ENCODE results near the gene PTPRK. TPM values are rescaled to one million over a fixed set of nuclear protein-coding genes. Genes with fewer than 3 reads are reported as not detected.

PTPRK gene
- total and polyA plus RNA-seq, 2 of the 13 experiments (the other 11 are each of a cell fraction or from before 2014, with no cell fraction given), result 43.6 to 98.3 TPM

GRCh38 chr6:128515550-128516513, 4.6 kb downstream of the PTPRK start:
- Histone ChIP-seq H3K27ac (ENCODE audit: extremely low read length, insufficient read depth, low read length) (peak overlapping the region; percentile 16), H3K4me2 (ENCODE audit: low read depth, low read length) (peak overlapping the region; percentile 88)
- in situ Hi-C loops (cut with HindIII; ENCODE audit: extremely low pct_ligation_motif_present, low pct_unique_long_range_greater_than_20kb), result no loop called here

More at GRCh38 chr6:128515550-128516513, 4.6 kb downstream of the PTPRK start:
- no peaks in the 10 kb centered on the region for H3K9me3 ChIP-seq (ENCODE audit: low read length)
- DNase-seq (ENCODE audit: low spot score), result no peak
- H3K9ac ChIP-seq (ENCODE audit: insufficient read depth, low read depth, low read length), result peak overlapping the region; percentile 95
- CTCF ChIA-PET (ENCODE audit: low intra/inter-chr PET ratio, low total read pairs), result interaction anchor here (1.1 kb wide), 1 partner anchor 33 kb away, joined by 3 read pairs; no protein-coding TSS in a partner anchor
- H3K79me2 ChIP-seq (ENCODE audit: insufficient read depth, low read length), result peaks cover 95% of the 10 kb centered on the region
- no peak overlapping the region for H2AFZ ChIP-seq (ENCODE audit: low read length)
- H3K4me3 ChIP-seq (replicated peaks in 1 of 3; ENCODE audit: insufficient read depth in 1 of 3, low read depth in 2 of 3, low read length in 3 of 3), result peak overlapping the region in 2 of 3 experiments; percentile 17 to 74; a peak in 1 of 6 replicates
- H4K20me1 ChIP-seq (ENCODE audit: insufficient read depth, low read length), result peaks cover 17% of the 10 kb centered on the region
- POLR2A ChIA-PET, result interaction anchor here (0.7 to 6.1 kb wide), 4 partner anchors 9 to 452 kb away, joined by 3 to 134 read pairs (median 8); no protein-coding TSS in a partner anchor
- no peak for ATAC-seq
- no peaks in the 10 kb centered on the region; a peak in 1 of 5 replicates for H3K27me3 ChIP-seq (ENCODE audit: control insufficient read depth in 1 of 2, insufficient read depth in 2 of 2, low read length in 2 of 2)
- TF ChIP-seq HNRNPK (IDR thresholded peaks at IDR 0.05; ENCODE audit: low read depth, low read length, poor library complexity, severe bottlenecking), result peak; percentile 36
- 0 out of 2 replicates have a peak, but pooled peaks have one; percentile 26 for TF ChIP-seq RBFOX2 (IDR thresholded peaks at IDR 0.05; ENCODE audit: low read depth, low read length)
- 0 out of 2 replicates have a peak, but pooled peaks have one; percentile 20 for TF ChIP-seq ZSCAN29 (CRISPR knock-in tag; conservative IDR thresholded peaks at IDR 0.05)
- peak; percentile 38 for TF ChIP-seq RBM22 (optimal IDR thresholded peaks at IDR 0.05; ENCODE audit: low read length)
- no peak for TF ChIP-seq ZNF703 (CRISPR knock-in tag; IDR thresholded peaks at IDR 0.05; ENCODE audit: borderline replicate concordance)
- TF ChIP-seq CCAR2 (optimal IDR thresholded peaks at IDR 0.05; ENCODE audit: low read depth, low read length), result no peak
- no peak for TF ChIP-seq NRL (CRISPR knock-in tag; IDR thresholded peaks at IDR 0.05; ENCODE audit: borderline replicate concordance)
- peak; percentile 29; the same call in 1 of the 2 replicates for TF ChIP-seq ZNF629 (CRISPR knock-in tag; conservative IDR thresholded peaks at IDR 0.05)
- TF ChIP-seq POLR2AphosphoS2 (IDR thresholded peaks at IDR 0.05; ENCODE audit: low read depth, low read length), result peak; percentile 19; the same call in 1 of the 2 replicates
- no peak for TF ChIP-seq GRHL1 (CRISPR knock-in tag; conservative IDR thresholded peaks at IDR 0.05)
- no peak for TF ChIP-seq ZMYM3 (CRISPR knock-in tag; IDR thresholded peaks at IDR 0.05)
- FAIRE-seq, result peak; percentile 12
- H3K36me3 ChIP-seq (replicated peaks in 1 of 2; ENCODE audit: control insufficient read depth in 1 of 2, insufficient read depth in 2 of 2, low read length in 2 of 2), result no peaks in the 10 kb centered on the region; a peak in 2 of 5 replicates
- WGBS (ENCODE audit: low lambda C conversion rate), result 73% methylated on average over 6 of the region's 6 CpGs
- intact Hi-C loops (cut with micrococcal nuclease; ENCODE audit: unreplicated experiment), result loop anchor here (1.0 to 10.0 kb wide), 4 partner anchors 29 to 511 kb away; no protein-coding TSS in a partner anchor
- no TSS peak for BruUV-seq (replicated peaks)
- H3K4me1 ChIP-seq (ENCODE audit: insufficient read depth, low read length), result peaks cover 71% of the 10 kb centered on the region

Measured in HepG2 (cell line).